Hepatocyte (in vitro differentiated cells): Measurements from ENCODE around the gene STIMATE. TPM values are rescaled to one million over a fixed set of nuclear protein-coding genes. Genes with fewer than 3 reads are reported as not detected.

Source experiments
- DNase-seq: peaks from one replicate; pipeline ENCODE4 v3.0.0-alpha.2; 2016; ENCODE audit warnings: low spot score
- H2AFZ ChIP-seq: fragments of 200-600 bp; sonication (generic); 2 replicates; pipeline ENCODE4 v1.6.0; 2016; ENCODE audit warnings: antibody characterized with exemption, mild to moderate bottlenecking
- H3K27ac ChIP-seq: fragments of 200-600 bp; sonication (generic); 2 replicates; pipeline ENCODE4 v1.5.1; 2016; ENCODE audit warnings: mild to moderate bottlenecking
- H3K27me3 ChIP-seq: fragments of 200-600 bp; sonication (generic); 2 replicates; pipeline ENCODE4 v1.6.1; 2016
- H3K36me3 ChIP-seq: fragments of 200-600 bp; sonication (generic); replicated peaks from 2 replicates; pipeline ENCODE4 v1.5.1; 2016; ENCODE audit warnings: low read depth; ENCODE audit not compliant: insufficient read depth
- H3K4me1 ChIP-seq: fragments of 200-600 bp; sonication (generic); 2 replicates; pipeline ENCODE4 v1.5.1; 2016; ENCODE audit warnings: mild to moderate bottlenecking, moderate library complexity; ENCODE audit not compliant: insufficient read depth
- H3K4me2 ChIP-seq: fragments of 200-600 bp; sonication (generic); 2 replicates; pipeline ENCODE4 v1.6.0; 2016
- H3K4me3 ChIP-seq: fragments of 200-600 bp; sonication (generic); 2 replicates; pipeline ENCODE4 v1.5.1; 2016; ENCODE audit warnings: mild to moderate bottlenecking
- H3K79me2 ChIP-seq: fragments of 200-600 bp; sonication (generic); 2 replicates; pipeline ENCODE4 v1.6.0; 2017; ENCODE audit warnings: mild to moderate bottlenecking
- H3K9me2 ChIP-seq: fragments of 200-600 bp; sonication (generic); replicated peaks from 2 replicates; pipeline ENCODE4 v1.6.0; 2017; ENCODE audit warnings: mild to moderate bottlenecking; ENCODE audit not compliant: insufficient read depth
- H3K9me3 ChIP-seq: fragments of 200-600 bp; sonication (generic); 2 replicates; pipeline ENCODE4 v1.5.1; 2016; ENCODE audit warnings: low read depth, mild to moderate bottlenecking
- H4K20me1 ChIP-seq: fragments of 200-600 bp; sonication (generic); 2 replicates; pipeline ENCODE4 v1.6.0; 2016; ENCODE audit warnings: mild to moderate bottlenecking; ENCODE audit not compliant: insufficient read depth, poor library complexity, severe bottlenecking
- CTCF ChIP-seq: fragments of 200-600 bp; sonication (generic); IDR thresholded peaks from 2 replicates; pipeline ENCODE4 v1.5.1; 2016; ENCODE audit warnings: antibody characterized with exemption, mild to moderate bottlenecking; ENCODE audit not compliant: poor library complexity
- EZH2 ChIP-seq: fragments of 200-600 bp; sonication (generic); IDR thresholded peaks from 2 replicates; pipeline ENCODE4 v1.6.1; 2016; ENCODE audit warnings: antibody characterized with exemption, mild to moderate bottlenecking, borderline replicate concordance
- EZH2phosphoT487 ChIP-seq: fragments of 200-600 bp; sonication (generic); IDR thresholded peaks from one replicate; pipeline ENCODE4 v1.6.1; 2018; ENCODE audit warnings: antibody characterized with exemption, mild to moderate bottlenecking, low read depth, moderate library complexity; ENCODE audit not compliant: unreplicated experiment, severe bottlenecking
- WGBS: methylation state at CpG from one replicate; pipeline ENCODE4 v1.1.6; 2016; ENCODE audit warnings: low lambda C conversion rate; ENCODE audit errors: missing lambda C conversion rate; 5-methylcytosine and 5-hydroxymethylcytosine counted together
- polyA plus RNA-seq: library from polyadenylated mRNA; unstranded; fragments of >200 nt; fragmentation: Nextera tagmentation; extraction: Ambion mirVana; gene quantifications from 2 replicates; pipeline ENCODE4 v1.2.1, GENCODE V29; 2016
- total RNA-seq: library from RNA; depleted of rRNA; stranded (reverse); fragments of >200 nt; gene quantifications from 2 replicates; pipeline ENCODE4 v1.2.3, GENCODE V29; 2014

Gene STIMATE
- total and polyA plus RNA-seq, 2 experiments from 2014 or later, result 14.5 to 20.4 TPM

- TF ChIP-seq CTCF (no peak), EZH2 (no peak), EZH2phosphoT487 (no peak)
- no peak for DNase-seq
- WGBS, result 80% methylated on average over 9 of the region's 9 CpGs
- H3K9me2 ChIP-seq, result no peaks in the 10 kb centered on the region
- H4K20me1 ChIP-seq, result no peaks in the 10 kb centered on the region
- no peaks in the 10 kb centered on the region for H3K36me3 ChIP-seq
- H3K4me2 ChIP-seq, result peak overlapping the region; percentile 51
- peak overlapping the region; percentile 78 for H3K27ac ChIP-seq
- no peak overlapping the region for H2AFZ ChIP-seq
- no peaks in the 10 kb centered on the region for H3K9me3 ChIP-seq
- peaks cover 70% of the 10 kb centered on the region for H3K79me2 ChIP-seq
- H3K27me3 ChIP-seq, result no peaks in the 10 kb centered on the region
- H3K4me1 ChIP-seq, result peaks cover 37% of the 10 kb centered on the region
- H3K4me3 ChIP-seq, result no peak overlapping the region
These were observed 6.2 kb downstream of the STIMATE start for GRCh38 chr3:52891164-52891563.

GRCh38 chr3:52890735-52891134 lies 6.6 kb downstream of the STIMATE start:
- Histone ChIP-seq H2AFZ (no peak overlapping the region), H4K20me1 (no peaks in the 10 kb centered on the region), H3K79me2 (peaks cover 67% of the 10 kb centered on the region), H3K9me2 (no peaks in the 10 kb centered on the region), H3K27me3 (no peaks in the 10 kb centered on the region), H3K36me3 (no peaks in the 10 kb centered on the region), H3K9me3 (no peaks in the 10 kb centered on the region), H3K27ac (peak overlapping the region; percentile 78), H3K4me1 (peaks cover 37% of the 10 kb centered on the region), H3K4me3 (no peak overlapping the region), H3K4me2 (no peak overlapping the region)
- 90% methylated on average over 5 of the region's 5 CpGs for WGBS
- no peak for DNase-seq
- TF ChIP-seq EZH2phosphoT487 (no peak), CTCF (no peak), EZH2 (no peak)

DNA sequence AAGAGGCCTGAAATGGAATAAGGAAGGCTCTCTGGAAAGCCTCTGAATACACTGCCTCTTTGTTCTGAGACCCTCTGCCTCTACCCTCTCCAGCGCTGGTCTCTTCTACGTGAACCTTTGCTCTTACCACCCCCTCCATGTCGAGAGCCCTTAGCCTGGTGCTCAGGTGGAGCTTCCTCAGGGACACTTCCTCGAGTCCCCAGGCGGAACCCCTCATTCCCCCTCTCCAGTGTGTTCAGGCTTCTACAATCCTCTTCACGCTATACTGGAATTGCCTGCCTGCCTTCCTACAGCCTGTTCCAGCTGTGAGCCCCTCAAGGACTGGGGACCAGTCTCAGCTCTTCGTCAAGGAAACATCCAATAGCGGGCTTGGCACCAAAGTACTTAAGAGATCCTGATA lies 7.4 kb downstream of the STIMATE start:
- DNase-seq, result no peak
- no peak overlapping the region for H3K4me2 ChIP-seq
- H2AFZ ChIP-seq, result no peak overlapping the region
- H3K27me3 ChIP-seq, result no peaks in the 10 kb centered on the region
- peaks cover 4% of the 10 kb centered on the region for H3K36me3 ChIP-seq
- H3K9me3 ChIP-seq, result no peaks in the 10 kb centered on the region
- H3K27ac ChIP-seq, result peak overlapping the region; percentile 38
- no peak for TF ChIP-seq CTCF
- no peak for TF ChIP-seq EZH2
- TF ChIP-seq EZH2phosphoT487, result no peak
- no peaks in the 10 kb centered on the region for H4K20me1 ChIP-seq
- H3K4me1 ChIP-seq, result peaks cover 37% of the 10 kb centered on the region
- H3K4me3 ChIP-seq, result no peak overlapping the region
- WGBS, result 97% methylated on average over 8 of the region's 8 CpGs
- peaks cover 59% of the 10 kb centered on the region for H3K79me2 ChIP-seq
- H3K9me2 ChIP-seq, result no peaks in the 10 kb centered on the region

- Histone ChIP-seq H3K4me3 (no peak overlapping the region), H3K9me2 (no peaks in the 10 kb centered on the region), H3K27me3 (no peaks in the 10 kb centered on the region), H3K36me3 (peaks cover 4% of the 10 kb centered on the region), H4K20me1 (no peaks in the 10 kb centered on the region), H3K79me2 (peaks cover 38% of the 10 kb centered on the region), H3K9me3 (no peaks in the 10 kb centered on the region), H3K27ac (no peak overlapping the region), H3K4me2 (no peak overlapping the region), H3K4me1 (peaks cover 14% of the 10 kb centered on the region), H2AFZ (no peak overlapping the region)
- 92% methylated on average over 4 of the region's 4 CpGs for WGBS
- TF ChIP-seq CTCF, result no peak
- TF ChIP-seq EZH2phosphoT487, result no peak
- no peak for TF ChIP-seq EZH2
- no peak for DNase-seq
These were observed 10.2 kb downstream of the STIMATE start for GRCh38 chr3:52887166-52887565.
